Calu3 (cell line): ENCODE results near the gene NBEA. TPM values are rescaled to one million over a fixed set of nuclear protein-coding genes. Genes with fewer than 3 reads are reported as not detected.

Experiments
- BruUV-seq: library from RNA; stranded (reverse); fragments of 400-500 nt; replicated peaks from 2 replicates; lab custom pipeline; 2021; lab: Mats Ljungman, UMichigan
- CTCF ChIA-PET: fragments of 300-600 bp; sonication (Branson Sonifier 250); formaldehyde crosslinking; loops from one replicate; lab custom pipeline; 2022; ENCODE audit warnings: antibody characterized with exemption; lab: Charles Lee
- DNase-seq: peaks from one replicate; pipeline ENCODE4 v3.0.0; 2022
- H3K27ac Mint-ChIP-seq: one replicate; pipeline ENCODE4 v1.8.0; 2022; ENCODE audit warnings: mixed read lengths; ENCODE audit not compliant: unreplicated experiment
- H3K27me3 Mint-ChIP-seq: one replicate; pipeline ENCODE4 v1.8.0; 2022; ENCODE audit warnings: mixed read lengths; ENCODE audit not compliant: unreplicated experiment
- H3K36me3 Mint-ChIP-seq: one replicate; pipeline ENCODE4 v1.8.0; 2022; ENCODE audit warnings: mild to moderate bottlenecking, moderate library complexity, mixed read lengths; ENCODE audit not compliant: insufficient read depth, unreplicated experiment
- H3K4me1 Mint-ChIP-seq: one replicate; pipeline ENCODE4 v1.8.0; 2022; ENCODE audit warnings: mild to moderate bottlenecking, low read depth, mixed read lengths; ENCODE audit not compliant: unreplicated experiment
- H3K4me3 Mint-ChIP-seq: one replicate; pipeline ENCODE4 v1.8.0; 2022; ENCODE audit warnings: mild to moderate bottlenecking, low read depth, moderate library complexity, mixed read lengths; ENCODE audit not compliant: unreplicated experiment
- H3K9me3 Mint-ChIP-seq: one replicate; pipeline ENCODE4 v1.8.0; 2022; ENCODE audit warnings: low read depth, mixed read lengths; ENCODE audit not compliant: unreplicated experiment
- CTCF ChIP-seq: fragments of 200-600 bp; IDR thresholded peaks from one replicate; pipeline ENCODE4 v1.8.0; 2022; ENCODE audit warnings: antibody characterized with exemption; ENCODE audit not compliant: unreplicated experiment
- intact Hi-C: fragments of 100-400 bp; cut with micrococcal nuclease; formaldehyde crosslinking; loops from one replicate; pipeline ENCODE4 v1.10.0; 2022; ENCODE audit not compliant: unreplicated experiment
- total RNA-seq: library from RNA; stranded (reverse); gene quantifications from 2 replicates; pipeline ENCODE4 v1.2.3, GENCODE V29; 2022

Gene NBEA
- total RNA-seq, 1 experiment from 2014 or later: 18.0 TPM

- intact Hi-C loops: no loop called here
- Mint-ChIP-seq H3K36me3 (no peaks in the 10 kb centered on the region), H3K4me1 (no peaks in the 10 kb centered on the region), H3K4me3 (no peak overlapping the region), H3K27me3 (no peaks in the 10 kb centered on the region), H3K27ac (no peak overlapping the region), H3K9me3 (no peaks in the 10 kb centered on the region)
- BruUV-seq: no TSS peak
- no peak for DNase-seq
- CTCF ChIA-PET: no interaction called here
- TF ChIP-seq CTCF: no peak
Measured at GRCh38 chr13:35530581-35530980, 588.5 kb downstream of the NBEA start.

- Mint-ChIP-seq H3K9me3 (no peaks in the 10 kb centered on the region), H3K27ac (no peak overlapping the region), H3K4me1 (no peaks in the 10 kb centered on the region), H3K36me3 (no peaks in the 10 kb centered on the region), H3K4me3 (no peak overlapping the region), H3K27me3 (no peaks in the 10 kb centered on the region)
- BruUV-seq: no TSS peak
- DNase-seq: no peak
- TF ChIP-seq CTCF: no peak
- CTCF ChIA-PET: no interaction called here
- intact Hi-C loops: no loop called here
Measured at GRCh38 chr13:35531526-35531925, 589.5 kb downstream of the NBEA start.

GRCh38 chr13:35534343-35534742, 592.3 kb downstream of the NBEA start:
- no peak overlapping the region for H3K4me3 Mint-ChIP-seq
- DNase-seq: no peak
- TF ChIP-seq CTCF: no peak
- H3K27me3 Mint-ChIP-seq: no peaks in the 10 kb centered on the region
- H3K9me3 Mint-ChIP-seq: no peaks in the 10 kb centered on the region
- no peaks in the 10 kb centered on the region for H3K36me3 Mint-ChIP-seq
- H3K27ac Mint-ChIP-seq: no peak overlapping the region
- intact Hi-C loops: no loop called here
- CTCF ChIA-PET: no interaction called here
- BruUV-seq: no TSS peak
- H3K4me1 Mint-ChIP-seq: no peaks in the 10 kb centered on the region

- Mint-ChIP-seq H3K36me3 (no peaks in the 10 kb centered on the region), H3K27me3 (no peaks in the 10 kb centered on the region), H3K4me3 (no peak overlapping the region), H3K9me3 (no peaks in the 10 kb centered on the region), H3K27ac (no peak overlapping the region), H3K4me1 (no peaks in the 10 kb centered on the region)
- intact Hi-C loops: no loop called here
- BruUV-seq: no TSS peak
- no peak for TF ChIP-seq CTCF
- DNase-seq: no peak
- CTCF ChIA-PET: no interaction called here
Measured at GRCh38 chr13:35548790-35549189, 606.7 kb downstream of the NBEA start.

- no peak overlapping the region for H3K4me3 Mint-ChIP-seq
- DNase-seq: peak; percentile 10
- intact Hi-C loops: no loop called here
- H3K4me1 Mint-ChIP-seq: no peaks in the 10 kb centered on the region
- H3K27me3 Mint-ChIP-seq: no peaks in the 10 kb centered on the region
- H3K27ac Mint-ChIP-seq: no peak overlapping the region
- no peak for TF ChIP-seq CTCF
- no peaks in the 10 kb centered on the region for H3K36me3 Mint-ChIP-seq
- no TSS peak for BruUV-seq
- H3K9me3 Mint-ChIP-seq: no peaks in the 10 kb centered on the region
- CTCF ChIA-PET: no interaction called here
Measured at GRCh38 chr13:35549481-35549880, 607.4 kb downstream of the NBEA start.
